ENCODE results near the gene APOLD1.
"Not testable (repeated sequence)": the region's sequence is repeated elsewhere in the genome, so short reads cannot be mapped to it uniquely, and the experiment has no call there.

The APOLD1 gene

DNA sequence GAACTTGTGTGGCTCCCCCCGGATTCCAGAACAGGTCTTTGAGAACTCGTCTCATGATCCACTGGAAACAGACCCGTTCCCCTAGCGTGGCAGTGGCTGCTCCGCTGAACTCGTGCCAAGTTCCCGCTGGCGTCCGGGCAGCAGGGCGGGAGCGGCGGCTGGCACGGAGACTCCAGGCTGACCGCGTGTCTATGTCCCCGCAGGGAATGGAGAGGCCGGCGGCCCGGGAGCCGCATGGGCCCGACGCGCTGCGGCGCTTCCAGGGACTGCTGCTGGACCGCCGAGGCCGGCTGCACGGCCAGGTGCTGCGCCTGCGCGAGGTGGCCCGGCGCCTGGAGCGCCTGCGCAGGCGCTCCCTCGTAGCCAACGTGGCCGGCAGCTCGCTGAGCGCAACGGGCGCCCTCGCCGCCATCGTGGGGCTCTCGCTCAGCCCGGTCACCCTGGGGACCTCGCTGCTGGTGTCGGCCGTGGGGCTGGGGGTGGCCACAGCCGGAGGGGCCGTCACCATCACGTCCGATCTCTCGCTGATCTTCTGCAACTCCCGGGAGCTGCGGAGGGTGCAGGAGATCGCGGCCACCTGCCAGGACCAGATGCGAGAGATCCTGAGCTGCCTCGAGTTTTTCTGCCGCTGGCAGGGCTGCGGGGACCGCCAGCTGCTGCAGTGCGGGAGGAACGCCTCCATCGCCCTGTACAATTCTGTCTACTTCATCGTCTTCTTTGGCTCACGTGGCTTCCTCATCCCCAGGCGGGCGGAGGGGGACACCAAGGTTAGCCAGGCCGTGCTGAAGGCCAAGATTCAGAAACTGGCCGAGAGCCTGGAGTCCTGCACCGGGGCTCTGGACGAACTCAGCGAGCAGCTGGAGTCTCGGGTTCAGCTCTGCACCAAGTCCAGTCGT lies 1.5 kb downstream of the APOLD1 start:
- DNase-seq (ENCODE audit: low spot score), result peak; percentile 75

DNA sequence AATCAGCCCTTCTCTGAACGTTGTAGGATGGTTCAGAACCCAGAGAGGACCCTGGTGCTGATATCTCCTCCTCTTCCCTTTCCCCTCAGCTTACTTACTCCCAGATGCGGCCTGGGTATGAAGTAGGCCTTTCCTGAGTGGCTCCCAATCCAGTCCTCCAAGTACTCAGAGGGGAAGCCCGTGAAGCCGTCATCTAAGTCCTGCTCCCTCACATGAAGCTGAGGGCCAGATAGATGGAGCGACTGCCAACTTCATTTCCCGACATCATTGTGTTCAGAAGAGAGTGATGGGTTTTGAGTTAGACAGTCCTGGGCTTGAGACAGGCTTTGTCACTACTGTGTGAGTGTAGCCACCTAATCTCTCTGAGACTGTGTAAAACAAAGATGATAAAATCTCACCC lies 2.7 kb downstream of the APOLD1 start:
- no peak for DNase-seq (ENCODE audit: low spot score)

DNA sequence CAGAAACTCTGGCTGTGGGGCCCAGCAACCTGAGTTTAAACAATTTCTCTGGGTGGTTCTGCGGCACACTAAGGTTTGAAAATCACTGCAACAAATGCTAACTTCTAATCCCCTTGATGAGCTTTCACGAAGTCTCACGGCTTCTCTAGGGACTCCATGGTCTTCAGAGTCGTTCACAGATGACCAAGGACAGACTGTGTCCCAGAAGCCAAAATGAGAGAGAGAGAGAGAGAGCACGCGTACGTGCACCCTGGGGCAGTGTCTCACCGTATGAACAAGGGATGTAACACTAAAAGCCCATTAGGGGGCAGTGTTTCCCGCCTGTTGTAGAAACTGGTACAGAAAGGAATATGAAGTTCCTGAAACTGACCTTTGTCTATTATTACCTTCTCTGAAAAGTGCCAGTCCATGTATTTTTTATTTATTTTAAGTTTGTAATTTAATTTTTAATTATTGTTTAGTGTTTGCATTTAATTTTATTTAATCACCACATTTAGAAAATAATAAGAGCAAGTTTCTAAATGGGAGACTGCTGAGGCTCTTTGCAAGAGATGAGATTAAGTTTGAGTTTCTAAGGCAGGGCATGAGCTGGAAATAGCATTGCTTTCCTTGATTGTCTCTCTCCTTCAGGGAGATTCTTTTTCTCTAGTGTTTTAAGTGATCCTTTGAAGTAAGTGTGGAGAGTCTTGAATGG lies 3.4 kb downstream of the APOLD1 start:
- peak; percentile 79 for DNase-seq (ENCODE audit: low spot score)

DNA sequence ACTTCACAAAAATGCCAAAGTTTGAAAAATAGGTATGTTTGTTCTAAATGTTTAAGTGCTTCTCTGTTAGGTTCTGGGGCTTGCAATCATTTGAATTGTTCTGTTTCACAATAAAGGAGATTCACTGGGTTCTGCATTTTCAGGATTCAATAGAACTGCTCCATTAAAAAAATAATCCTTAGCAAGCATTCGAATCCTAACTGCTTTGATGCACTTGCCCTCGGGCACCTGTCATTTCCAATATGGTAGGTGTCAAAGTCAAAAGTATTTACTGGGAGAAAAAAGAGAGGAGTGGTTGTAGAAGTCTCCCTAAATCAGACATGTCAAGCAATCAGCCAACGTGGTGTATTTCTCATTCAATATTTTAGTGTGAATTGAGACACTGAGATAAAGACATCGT lies 5.5 kb downstream of the APOLD1 start:
- DNase-seq (ENCODE audit: low spot score), result no peak

DNA sequence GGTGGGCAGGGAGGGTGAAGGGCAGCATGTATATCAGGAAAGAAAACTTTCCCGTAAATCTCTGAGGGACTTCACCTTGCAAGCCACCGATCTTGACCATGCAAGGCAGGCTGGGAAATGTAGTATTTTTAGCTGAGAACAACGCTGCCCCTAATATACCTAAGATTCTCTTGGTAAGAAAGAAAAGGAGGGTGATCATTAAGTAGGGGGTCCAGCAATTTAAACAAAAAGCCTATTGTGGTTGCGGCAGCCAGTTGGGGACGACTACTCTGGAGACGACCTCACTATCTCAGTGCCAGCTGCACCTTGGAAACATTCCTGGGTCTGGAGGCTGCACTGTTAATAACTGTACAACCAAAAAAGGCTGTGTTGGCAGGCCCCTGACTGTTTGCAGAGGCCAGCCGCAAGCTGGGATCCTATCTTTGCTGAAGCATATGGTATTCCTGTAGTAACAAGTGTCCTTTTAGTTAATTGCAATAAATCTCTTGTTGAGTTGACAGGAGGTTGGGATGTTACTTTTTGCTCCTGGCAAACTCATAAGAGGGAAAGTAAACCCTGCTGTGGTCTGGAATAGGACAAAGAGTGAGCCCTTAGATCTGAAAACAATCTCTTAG lies 6.4 kb downstream of the APOLD1 start:
- no peak for DNase-seq (ENCODE audit: low spot score)

DNA sequence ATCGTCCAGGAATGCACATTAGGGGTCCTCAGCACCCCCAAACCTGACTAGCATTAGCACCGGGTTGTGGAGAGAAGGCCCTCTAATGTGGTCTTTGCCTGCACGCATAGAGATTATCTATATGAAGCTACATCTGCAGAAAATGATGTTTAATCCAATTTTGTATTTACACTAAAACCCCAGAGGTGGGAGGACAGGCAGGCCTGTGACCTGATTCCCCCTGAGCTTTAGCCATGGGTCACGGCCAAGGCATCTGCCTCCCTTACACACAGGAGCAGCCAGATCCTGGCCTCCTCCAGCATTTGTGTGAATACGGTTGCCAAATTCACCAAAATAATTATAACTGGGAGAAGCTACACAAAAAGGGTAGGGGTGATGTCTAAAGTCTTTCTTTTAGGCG lies 7.0 kb downstream of the APOLD1 start:
- DNase-seq (ENCODE audit: low spot score), result no peak

DNA sequence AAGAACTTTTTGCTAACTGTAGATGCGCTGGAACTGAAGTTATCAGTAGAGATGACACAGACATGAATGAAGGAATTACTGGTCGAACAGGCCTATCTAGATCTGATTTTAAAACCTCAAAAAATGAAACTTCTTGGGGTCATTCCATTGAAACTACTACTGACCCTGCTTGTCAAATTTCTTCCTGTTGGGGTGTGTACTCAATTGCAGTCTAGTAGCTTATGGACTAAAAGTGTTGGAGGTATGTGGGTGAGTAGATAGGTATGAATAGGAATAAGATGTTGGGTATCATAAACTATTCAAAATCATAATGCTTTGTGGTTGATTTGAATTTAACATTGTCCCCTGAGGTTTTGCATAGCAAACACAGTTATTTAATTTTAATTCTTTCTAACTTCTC lies 9.2 kb downstream of the APOLD1 start:
- no peak for DNase-seq (ENCODE audit: low spot score)

DNA sequence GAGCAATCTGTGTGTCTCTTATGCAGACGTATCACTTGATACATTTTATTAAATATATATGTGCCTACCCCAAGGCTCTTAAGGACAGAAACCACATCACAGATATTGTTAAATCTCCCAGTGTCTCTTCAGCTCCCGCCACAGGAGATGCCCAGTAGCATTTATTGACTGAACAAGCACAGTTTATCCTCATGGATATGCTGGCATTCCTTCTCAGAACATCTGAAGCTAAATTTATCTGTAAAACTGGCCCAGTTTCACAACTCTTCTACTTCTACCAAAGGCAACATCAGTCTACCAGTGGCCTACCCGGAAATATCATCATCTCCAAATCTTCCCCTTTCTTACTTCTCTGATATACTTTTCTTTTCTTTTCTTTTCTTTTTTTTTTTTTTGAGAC lies 10.7 kb downstream of the APOLD1 start:
- DNase-seq (ENCODE audit: low spot score), result no peak

DNA sequence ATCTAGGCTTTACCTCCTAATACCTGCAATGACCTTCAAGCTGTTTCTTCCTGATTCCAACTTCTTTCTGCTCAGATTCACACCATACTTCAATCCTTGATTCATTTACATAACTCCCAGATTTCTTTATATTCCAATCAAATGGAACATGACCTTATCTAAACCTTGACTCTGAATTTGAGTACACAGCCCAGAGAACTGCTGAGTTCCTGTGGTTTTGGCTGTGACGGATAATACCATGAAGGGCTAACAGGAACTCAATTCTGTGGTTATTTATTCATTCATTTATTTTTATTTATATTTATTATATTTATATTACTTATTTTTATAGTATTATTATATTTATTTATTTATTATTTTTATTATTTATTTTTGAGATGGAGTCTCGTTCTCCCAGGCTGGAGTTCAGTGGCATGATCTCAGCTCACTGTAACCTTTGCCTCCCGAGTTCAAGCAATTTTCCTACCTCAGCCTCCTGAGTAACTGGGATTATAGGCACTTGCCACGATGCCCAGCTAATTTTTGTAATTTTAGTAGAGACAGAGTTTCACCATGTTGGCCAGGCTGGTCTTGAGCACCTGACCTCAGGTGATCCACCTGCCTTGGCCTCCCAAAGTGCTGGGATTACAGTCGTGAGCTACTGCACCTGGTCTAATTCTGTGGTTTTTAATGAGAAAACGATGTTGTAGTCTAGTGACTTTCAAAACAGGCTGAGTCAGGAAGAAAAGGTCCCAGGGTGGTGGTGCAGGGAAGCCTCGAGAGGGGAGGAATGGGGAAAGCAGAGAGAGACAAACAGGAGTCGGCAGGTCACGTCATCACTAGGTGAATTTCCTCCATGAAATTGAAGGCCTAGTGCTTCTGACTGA lies 11.7 kb downstream of the APOLD1 start:
- DNase-seq (ENCODE audit: low spot score), result no peak

DNA sequence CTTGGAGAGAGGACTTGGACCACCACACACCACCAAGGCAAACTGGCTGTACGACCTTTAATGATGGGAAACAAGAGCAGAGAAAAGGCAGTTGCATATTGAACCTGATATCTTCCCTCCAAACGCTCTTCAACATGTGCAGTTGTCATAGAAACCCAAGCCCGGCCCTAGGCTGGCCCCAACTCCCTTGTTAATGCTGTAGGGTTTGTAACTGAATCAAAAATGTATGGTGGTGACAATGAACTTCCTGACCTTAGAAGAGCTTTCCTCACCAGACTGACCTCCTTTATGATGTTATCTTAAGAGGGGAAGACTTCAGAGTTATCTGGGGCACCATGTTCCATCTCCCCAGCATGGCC lies 12.3 kb downstream of the APOLD1 start:
- DNase-seq (ENCODE audit: low spot score), result no peak

DNA sequence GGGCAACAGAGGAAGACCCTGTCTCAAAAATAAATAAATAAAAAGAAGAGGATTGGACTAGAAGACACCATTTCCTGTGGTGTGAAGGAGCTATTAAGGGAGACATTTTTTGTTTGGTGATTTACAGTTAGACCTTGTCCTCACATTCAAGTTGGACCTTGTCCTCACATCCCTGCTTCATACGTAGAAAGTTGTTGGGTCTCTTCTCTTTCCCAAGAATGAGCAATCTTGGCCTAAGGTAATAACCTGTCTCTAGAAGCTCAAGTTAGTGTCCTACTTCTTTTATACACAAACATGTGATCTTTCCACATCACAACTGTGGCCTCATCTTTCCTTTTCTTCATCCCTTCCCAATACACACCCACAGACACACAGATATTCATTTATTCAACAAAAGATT lies 13.0 kb downstream of the APOLD1 start:
- no peak for DNase-seq (ENCODE audit: low spot score)

DNA sequence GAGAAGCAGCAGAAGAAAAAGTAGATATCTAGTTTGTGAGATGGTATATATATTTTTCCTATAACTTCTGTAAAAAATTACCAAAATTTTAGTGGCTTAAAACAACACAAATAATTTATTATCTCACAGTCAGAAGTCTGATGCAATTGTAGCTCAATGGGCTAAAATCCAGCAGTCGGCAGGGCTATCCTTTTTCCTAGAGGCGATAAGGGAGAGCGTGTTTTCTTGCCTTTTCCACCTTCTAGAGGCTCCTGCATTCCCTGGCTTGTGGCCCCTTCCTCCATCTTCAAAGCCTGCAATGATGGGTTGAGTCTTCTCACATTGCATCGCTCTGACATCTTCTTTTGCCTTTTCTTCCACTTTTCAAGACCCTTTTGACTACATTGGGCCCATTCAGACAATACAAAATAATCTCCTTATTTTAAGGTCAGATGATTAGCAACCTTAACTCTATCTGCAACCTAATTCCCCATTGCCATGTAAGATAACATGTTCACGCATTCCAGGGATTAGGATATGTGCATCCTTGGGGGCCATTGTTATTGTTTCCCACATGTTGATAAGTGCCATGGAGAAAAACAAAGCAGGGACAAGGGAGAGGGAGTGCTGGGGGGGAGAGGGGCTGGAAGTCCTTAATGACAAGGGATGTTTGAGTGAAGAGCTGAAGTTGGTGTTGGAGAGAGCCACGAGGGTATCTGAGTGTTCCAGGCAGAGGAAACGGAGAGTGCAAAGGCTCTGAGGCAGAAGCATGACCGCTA lies 13.9 kb downstream of the APOLD1 start:
- no peak for DNase-seq (ENCODE audit: low spot score)

DNA sequence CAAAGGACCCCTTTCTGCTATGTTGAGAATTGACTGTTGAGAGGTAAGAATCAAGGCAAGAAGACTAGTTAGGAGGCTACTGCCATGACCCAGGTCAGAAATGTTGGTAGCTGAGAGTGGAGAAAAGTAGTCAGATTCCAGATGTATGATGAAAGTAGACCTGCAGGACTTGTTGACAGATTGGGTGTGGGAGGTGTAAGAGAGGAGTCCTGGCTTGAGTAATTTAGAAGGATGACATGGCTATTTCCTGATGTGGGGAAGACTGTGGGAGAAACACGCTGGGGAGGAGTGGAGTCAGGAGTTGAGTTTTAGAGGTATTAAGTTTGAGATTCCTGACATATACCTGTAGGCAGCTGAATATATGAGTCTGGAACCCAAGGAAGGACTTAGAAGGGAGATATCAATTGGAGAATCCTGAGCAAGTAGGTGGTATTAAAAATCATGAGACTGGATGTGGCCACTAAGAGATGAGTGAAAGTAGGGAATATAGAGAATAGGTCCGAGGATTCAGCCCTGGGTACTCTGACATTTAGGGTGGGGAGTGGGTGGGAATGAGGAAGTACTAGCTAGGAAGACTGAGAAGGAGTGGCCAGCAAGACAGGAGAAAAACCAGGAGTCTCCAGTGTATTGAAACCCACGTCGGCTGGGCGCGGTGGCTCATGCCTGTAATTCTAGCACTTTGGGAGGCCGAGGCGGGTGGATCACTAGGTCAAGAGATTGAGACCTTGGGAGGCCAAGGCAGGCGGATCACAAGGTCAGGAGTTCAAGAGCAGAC lies 15.1 kb downstream of the APOLD1 start:
- no peak for DNase-seq (ENCODE audit: low spot score)

DNA sequence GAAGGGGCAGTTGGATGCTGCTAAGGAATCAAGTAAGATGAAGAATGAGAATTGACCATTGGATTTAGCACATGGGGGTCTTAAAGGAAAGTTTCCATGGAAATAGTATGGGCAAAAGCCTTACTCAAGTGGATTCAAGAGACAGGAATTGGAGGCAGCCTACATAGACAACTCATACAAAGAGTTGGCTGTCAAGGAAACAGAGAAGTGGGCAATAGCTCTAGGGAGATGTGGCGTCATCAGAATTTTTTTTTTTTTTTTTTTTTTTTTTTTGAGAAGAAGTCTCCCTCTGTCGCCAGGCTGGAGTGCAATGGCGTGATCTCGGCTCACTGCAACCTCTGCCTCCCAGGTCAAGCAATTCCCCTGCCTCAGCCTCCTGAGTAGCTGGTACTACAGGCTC lies 16.2 kb downstream of the APOLD1 start:
- DNase-seq (ENCODE audit: low spot score), result not testable (repeated sequence)

DNA sequence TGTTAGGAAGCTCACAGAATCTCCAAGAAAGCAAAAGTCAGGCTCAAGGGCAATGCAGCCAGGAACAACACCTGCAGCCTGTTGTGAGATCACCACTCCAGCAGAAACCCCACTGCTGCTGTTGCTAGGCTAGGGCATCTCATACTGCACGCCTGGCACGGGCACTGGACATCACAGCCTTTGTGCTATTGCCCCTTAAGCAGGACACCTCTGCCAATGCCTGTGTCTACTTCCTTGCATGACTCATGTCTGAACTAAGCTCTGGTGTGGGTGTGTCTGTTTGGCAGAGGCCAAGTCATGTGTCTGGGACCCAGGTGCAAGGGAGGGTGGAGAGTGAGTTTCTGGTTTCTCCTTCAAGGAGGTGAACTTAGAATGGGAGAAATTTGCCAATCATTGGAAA lies 17.7 kb downstream of the APOLD1 start:
- peak; percentile 76 for DNase-seq (ENCODE audit: low spot score)

DNA sequence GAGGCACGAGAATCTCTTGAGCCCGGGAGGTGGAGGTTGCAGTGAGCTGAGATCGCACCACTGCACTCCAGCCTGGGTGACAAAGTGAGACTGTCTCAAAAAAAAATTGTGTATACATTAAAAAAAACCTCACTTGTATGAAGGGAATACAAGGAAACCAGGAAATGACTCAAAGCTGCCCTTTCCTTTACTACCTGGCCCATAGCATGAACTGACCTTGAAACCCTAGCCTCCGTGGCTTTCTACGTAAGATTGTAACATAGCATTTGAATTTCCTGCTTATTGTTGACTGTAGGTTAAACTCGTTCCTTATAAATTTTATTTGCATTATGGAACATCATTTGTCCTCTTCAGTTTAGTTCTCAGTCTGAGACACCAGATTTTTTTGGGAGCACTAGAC lies 18.6 kb downstream of the APOLD1 start:
- DNase-seq (ENCODE audit: low spot score), result no peak

DNA sequence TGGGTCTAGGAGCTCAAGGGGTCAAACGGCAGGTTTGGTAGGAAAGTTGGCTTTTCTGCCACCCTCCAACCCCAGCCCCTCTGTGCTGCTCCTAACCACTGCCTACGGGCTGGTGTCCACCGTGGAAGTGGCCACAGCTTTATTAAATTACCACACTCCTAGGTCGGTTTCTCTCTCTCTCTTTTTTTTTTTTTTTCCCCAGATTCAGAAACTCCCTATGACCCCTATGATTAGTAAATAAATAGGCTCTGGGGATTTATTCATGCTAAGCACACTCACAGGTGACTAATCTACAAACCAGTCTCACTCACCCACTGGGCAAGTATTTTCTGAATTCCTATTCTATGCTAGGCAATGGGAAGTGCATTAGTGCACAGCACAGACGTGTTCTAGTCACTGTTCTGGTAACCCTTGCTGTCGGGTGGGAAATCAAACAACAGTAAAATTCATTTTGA lies 19.0 kb downstream of the APOLD1 start:
- no peak for DNase-seq (ENCODE audit: low spot score)

DNA sequence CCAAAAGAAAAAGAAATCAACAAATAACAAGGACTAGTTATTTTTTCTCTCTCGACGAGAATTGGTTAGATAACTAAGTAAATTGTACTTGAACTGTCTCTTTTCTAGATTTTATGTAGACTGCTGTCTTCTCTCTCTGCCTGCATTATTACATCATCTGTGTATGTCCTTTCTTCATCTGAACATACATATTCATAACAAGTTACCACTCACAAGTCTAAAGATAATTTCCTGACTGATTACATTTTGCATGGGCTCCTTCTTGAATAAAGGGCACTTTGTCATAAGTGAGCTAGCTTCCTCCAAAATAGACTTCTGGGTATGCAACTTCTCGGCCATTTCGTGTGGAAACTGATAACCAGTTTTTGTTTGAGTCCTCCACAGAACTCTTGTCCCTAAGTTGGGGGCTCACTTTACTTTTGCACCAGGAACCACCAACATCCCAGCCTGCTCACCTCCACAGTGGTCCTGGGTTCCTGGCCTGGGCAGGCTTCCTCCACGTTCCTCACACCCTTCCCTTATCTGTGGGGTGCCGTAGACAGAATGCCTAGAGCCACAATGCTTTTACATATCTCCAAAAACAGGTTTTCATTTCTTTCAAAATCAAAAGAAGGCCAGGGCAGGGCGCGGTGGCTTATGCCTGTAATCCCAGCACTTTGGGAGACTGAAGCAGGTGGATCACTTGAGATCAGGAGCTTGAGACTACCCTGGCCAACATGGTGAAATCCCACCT lies 21.5 kb downstream of the APOLD1 start:
- DNase-seq (ENCODE audit: low spot score), result no peak

DNA sequence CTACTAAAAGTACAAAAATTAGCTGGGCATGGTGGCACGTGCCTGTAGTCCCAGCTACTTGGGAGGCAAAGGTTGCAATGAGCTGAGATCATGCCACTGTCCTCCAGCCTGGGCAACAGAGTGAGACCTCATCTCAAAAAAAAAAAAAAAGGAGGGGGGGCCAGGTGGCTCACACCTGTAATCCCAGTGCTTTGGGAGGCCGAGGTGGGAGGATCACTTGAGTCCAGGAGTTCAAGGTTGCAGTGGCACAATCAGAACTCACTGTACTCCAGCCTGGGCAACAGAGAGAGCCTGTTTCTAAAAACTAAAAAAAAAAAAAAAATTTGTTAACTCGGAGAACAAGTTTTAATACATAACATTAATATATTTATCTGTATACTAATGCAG lies 22.1 kb downstream of the APOLD1 start:
- not testable (repeated sequence) for DNase-seq (ENCODE audit: low spot score)
